WTC11 (cell line): ENCODE results near the gene VIPR2. TPM values are rescaled to one million over a fixed set of nuclear protein-coding genes. Genes with fewer than 3 reads are reported as not detected.
"Not testable (repeated sequence)": the region's sequence is repeated elsewhere in the genome, so short reads cannot be mapped to it uniquely, and the experiment has no call there.

ENCODE experiments used
- ATAC-seq: fragments of 200-7000 bp; cut with Tn5 transposase; 2 replicates; pipeline ENCODE4 v1.10.0; 2021; ENCODE audit warnings: mild to moderate bottlenecking, moderate library complexity
- CTCF ChIA-PET: fragments of 300-600 bp; sonication (Branson Sonifier 250); formaldehyde crosslinking; loops from one replicate; lab custom pipeline; 2021; ENCODE audit warnings: antibody characterized with exemption; lab: Charles Lee
- POLR2A ChIA-PET: fragments of 350-600 bp; sonication (Branson Sonifier 250); formaldehyde crosslinking; loops from one replicate; lab custom pipeline; 2021; ENCODE audit warnings: antibody characterized with exemption; lab: Charles Lee
- DNase-seq: peaks from one replicate; pipeline ENCODE4 v3.0.0; 2021; ENCODE audit warnings: low spot score
- H3K27ac Mint-ChIP-seq: 2 replicates; pipeline ENCODE4 v1.8.0; 2021; ENCODE audit warnings: mixed read lengths
- H3K27me3 Mint-ChIP-seq: 2 replicates; pipeline ENCODE4 v1.8.0; 2021; ENCODE audit warnings: low read depth, mild to moderate bottlenecking, moderate library complexity, mixed read lengths
- H3K36me3 Mint-ChIP-seq: 2 replicates; pipeline ENCODE4 v1.8.0; 2021; ENCODE audit warnings: mixed read lengths
- H3K4me1 Mint-ChIP-seq: 2 replicates; pipeline ENCODE4 v1.8.0; 2022; ENCODE audit warnings: mixed read lengths
- H3K4me3 Mint-ChIP-seq: 2 replicates; pipeline ENCODE4 v1.8.0; 2021; ENCODE audit warnings: mild to moderate bottlenecking, moderate library complexity, mixed read lengths
- H3K9me3 Mint-ChIP-seq: 2 replicates; pipeline ENCODE4 v1.8.0; 2021; ENCODE audit warnings: mixed read lengths
- ATF1 ChIP-seq: sonication (generic); formaldehyde crosslinking; IDR thresholded peaks from 2 replicates; pipeline ENCODE4 v1.8.1; 2023; ENCODE audit warnings: mild to moderate bottlenecking, moderate library complexity, missing genetic modification reagents
- ATF3 ChIP-seq: sonication (generic); formaldehyde crosslinking; conservative IDR thresholded peaks from 2 replicates; pipeline ENCODE4 v1.8.1; 2022; ENCODE audit warnings: mild to moderate bottlenecking, missing genetic modification reagents
- CTCF ChIP-seq: fragments of 200-600 bp; IDR thresholded peaks from 2 replicates; pipeline ENCODE4 v1.8.0; 2022; ENCODE audit warnings: antibody characterized with exemption
- ELF4 ChIP-seq: sonication (generic); formaldehyde crosslinking; IDR thresholded peaks from 2 replicates; pipeline ENCODE4 v1.8.1; 2022; ENCODE audit warnings: low read depth, mild to moderate bottlenecking, moderate library complexity, missing genetic modification reagents
- FOXJ3 ChIP-seq: sonication (generic); formaldehyde crosslinking; IDR thresholded peaks from 2 replicates; pipeline ENCODE4 v1.9.0; 2021; ENCODE audit warnings: missing genetic modification reagents, mild to moderate bottlenecking, borderline replicate concordance
- FOXP1 ChIP-seq: sonication (generic); formaldehyde crosslinking; IDR thresholded peaks from 2 replicates; pipeline ENCODE4 v1.8.0; 2022; ENCODE audit warnings: missing genetic modification reagents, mild to moderate bottlenecking, moderate library complexity, borderline replicate concordance
- GABPB1 ChIP-seq: sonication (generic); formaldehyde crosslinking; IDR thresholded peaks from 2 replicates; pipeline ENCODE4 v1.8.1; 2023; ENCODE audit warnings: mild to moderate bottlenecking, missing genetic modification reagents
- GRHL2 ChIP-seq: fragments of 250-450 bp; sonication (Bioruptor Pico); IDR thresholded peaks from 2 replicates; pipeline ENCODE4 v1.8.0; 2022; ENCODE audit warnings: mild to moderate bottlenecking, moderate library complexity; ENCODE audit not compliant: insufficient replicate concordance, severe bottlenecking
- HMGA2 ChIP-seq: fragments of 250-450 bp; sonication (Bioruptor Pico); IDR thresholded peaks from 2 replicates; pipeline ENCODE4 v1.4.0; 2021; ENCODE audit warnings: mild to moderate bottlenecking, moderate library complexity
- MYBL2 ChIP-seq: sonication (generic); formaldehyde crosslinking; IDR thresholded peaks from 2 replicates; pipeline ENCODE4 v1.8.1; 2023; ENCODE audit warnings: mild to moderate bottlenecking, moderate library complexity, missing genetic modification reagents
- NFYB ChIP-seq: sonication (generic); formaldehyde crosslinking; conservative IDR thresholded peaks from 2 replicates; pipeline ENCODE4 v1.8.0; 2022; ENCODE audit warnings: low read depth, missing genetic modification reagents
- NR2C2 ChIP-seq: sonication (generic); formaldehyde crosslinking; IDR thresholded peaks from 2 replicates; pipeline ENCODE4 v1.8.0; 2022; ENCODE audit warnings: mild to moderate bottlenecking, missing genetic modification reagents
- PREB ChIP-seq: sonication (generic); formaldehyde crosslinking; IDR thresholded peaks from 2 replicates; pipeline ENCODE4 v1.8.1; 2022; ENCODE audit warnings: mild to moderate bottlenecking, missing genetic modification reagents, moderate library complexity, borderline replicate concordance
- PRRX2 ChIP-seq: fragments of 250-450 bp; sonication (Bioruptor Pico); IDR thresholded peaks from 2 replicates; pipeline ENCODE4 v1.8.0; 2021; ENCODE audit warnings: mild to moderate bottlenecking
- RELA ChIP-seq: sonication (generic); formaldehyde crosslinking; IDR thresholded peaks from 2 replicates; pipeline ENCODE4 v1.8.1; 2022; ENCODE audit warnings: missing genetic modification reagents, mild to moderate bottlenecking, borderline replicate concordance
- ZBTB43 ChIP-seq: sonication (generic); formaldehyde crosslinking; IDR thresholded peaks from 2 replicates; pipeline ENCODE4 v1.8.1; 2023; ENCODE audit warnings: mild to moderate bottlenecking, missing genetic modification reagents
- ZNF121 ChIP-seq: sonication (generic); formaldehyde crosslinking; IDR thresholded peaks from 2 replicates; pipeline ENCODE4 v1.8.0; 2023; ENCODE audit warnings: missing genetic modification reagents
- ZNF138 ChIP-seq: sonication (generic); formaldehyde crosslinking; conservative IDR thresholded peaks from 2 replicates; pipeline ENCODE4 v1.8.1; 2022; ENCODE audit warnings: mild to moderate bottlenecking, moderate library complexity, missing genetic modification reagents
- ZNF396 ChIP-seq: fragments of 250-450 bp; sonication (Bioruptor Pico); IDR thresholded peaks from 2 replicates; pipeline ENCODE4 v1.8.0; 2021; ENCODE audit warnings: mild to moderate bottlenecking, moderate library complexity, borderline replicate concordance
- ZNF416 ChIP-seq: fragments of 250-450 bp; sonication (Bioruptor Pico); IDR thresholded peaks from 2 replicates; pipeline ENCODE4 v1.9.0; 2021; ENCODE audit warnings: mild to moderate bottlenecking, inconsistent platforms
- total RNA-seq: library from RNA; stranded (reverse); gene quantifications from 3 replicates; pipeline ENCODE4 v1.2.3, GENCODE V29; 2021

VIPR2 gene
- total RNA-seq, 1 experiment from 2014 or later = 7.5 TPM

- no peak overlapping the region for H3K4me3 Mint-ChIP-seq
- no peak for ATAC-seq
- ChIA-PET CTCF (no interaction called here), POLR2A (no interaction called here)
- peaks cover 19% of the 10 kb centered on the region for H3K36me3 Mint-ChIP-seq
- no peak overlapping the region for H3K27ac Mint-ChIP-seq
- no peaks in the 10 kb centered on the region for H3K4me1 Mint-ChIP-seq
- TF ChIP-seq ZBTB43 (CRISPR knock-in tag) = no peak
- no peak for TF ChIP-seq ZNF138 (CRISPR knock-in tag)
- TF ChIP-seq NFYB (CRISPR knock-in tag) = no peak
- TF ChIP-seq GABPB1 (CRISPR knock-in tag) = no peak
- TF ChIP-seq MYBL2 = no peak
- H3K9me3 Mint-ChIP-seq = peaks cover 23% of the 10 kb centered on the region
- DNase-seq = no peak
- H3K27me3 Mint-ChIP-seq = peaks cover 34% of the 10 kb centered on the region
Measured at GRCh38 chr7:158987691-158988090, 157.0 kb downstream of the VIPR2 start.

GRCh38 chr7:158985583-158985982 lies 159.1 kb downstream of the VIPR2 start:
- Mint-ChIP-seq H3K4me3 (no peak overlapping the region), H3K4me1 (no peaks in the 10 kb centered on the region), H3K27ac (no peak overlapping the region), H3K36me3 (peaks cover 31% of the 10 kb centered on the region), H3K9me3 (peaks cover 39% of the 10 kb centered on the region), H3K27me3 (peaks cover 22% of the 10 kb centered on the region)
- TF ChIP-seq ATF3 (CRISPR knock-in tag) (no peak), HMGA2 (CRISPR knock-in tag) (no peak), PREB (CRISPR knock-in tag) (no peak), ZNF396 (CRISPR knock-in tag) (no peak), FOXP1 (CRISPR knock-in tag) (no peak), ZNF416 (CRISPR knock-in tag) (no peak), GRHL2 (CRISPR knock-in tag) (no peak), ZBTB43 (CRISPR knock-in tag) (no peak), NR2C2 (CRISPR knock-in tag) (no peak), ELF4 (no peak), PRRX2 (CRISPR knock-in tag) (no peak), ZNF121 (CRISPR knock-in tag) (no peak), CTCF (no peak), ATF1 (no peak), FOXJ3 (CRISPR knock-in tag) (no peak), RELA (CRISPR knock-in tag) (no peak)
- ATAC-seq (no peak), DNase-seq (no peak)
- ChIA-PET CTCF (interaction anchor here (0.8 kb wide), 1 partner anchor 8 kb away, joined by 5 read pairs; no protein-coding TSS in a partner anchor), POLR2A (no interaction called here)

- peaks cover 43% of the 10 kb centered on the region for H3K9me3 Mint-ChIP-seq
- DNase-seq, POLR2A ChIA-PET, ATAC-seq, H3K4me1 Mint-ChIP-seq, H3K27ac Mint-ChIP-seq, CTCF ChIA-PET, H3K4me3 Mint-ChIP-seq: not testable (repeated sequence)
- H3K36me3 Mint-ChIP-seq = peaks cover 34% of the 10 kb centered on the region
- peaks cover 20% of the 10 kb centered on the region for H3K27me3 Mint-ChIP-seq
Measured at GRCh38 chr7:158984007-158984406, 160.7 kb downstream of the VIPR2 start.

- H3K27ac Mint-ChIP-seq, POLR2A ChIA-PET, H3K4me1 Mint-ChIP-seq, CTCF ChIA-PET, ATAC-seq, H3K4me3 Mint-ChIP-seq, DNase-seq: not testable (repeated sequence)
- H3K9me3 Mint-ChIP-seq = peaks cover 43% of the 10 kb centered on the region
- H3K27me3 Mint-ChIP-seq = peaks cover 20% of the 10 kb centered on the region
- H3K36me3 Mint-ChIP-seq = peaks cover 34% of the 10 kb centered on the region
Measured at GRCh38 chr7:158982080-158982479, 162.6 kb downstream of the VIPR2 start.
